ENCODE measurements around the gene CD163L1.

DNA sequence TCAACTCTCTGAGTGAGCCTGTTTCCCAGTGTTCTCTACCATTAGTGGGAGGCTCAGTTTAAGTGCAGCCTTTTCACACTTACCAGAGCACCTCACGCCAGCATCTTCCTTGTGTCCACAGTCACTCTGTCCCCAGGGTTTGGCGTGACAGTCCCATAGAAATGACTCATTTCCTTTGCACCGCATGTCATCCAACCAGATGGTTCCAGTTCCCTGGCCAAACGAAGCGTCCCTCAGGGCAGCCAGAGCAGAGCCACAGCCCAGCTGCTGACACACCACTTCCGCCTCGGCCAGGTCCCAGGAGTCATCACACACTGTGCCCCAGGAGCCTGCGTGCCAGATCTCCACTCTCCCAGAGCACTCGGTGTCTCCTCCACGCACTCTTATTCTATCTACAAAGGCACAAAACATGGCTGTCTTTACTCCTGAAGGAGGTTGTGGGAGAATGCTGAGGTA is 74.7 kb downstream of the CD163L1 start:
- TF ChIP-seq THRAP3 (IDR thresholded peaks at IDR 0.05; ENCODE audit: borderline replicate concordance) (no peak), STAT5A (IDR thresholded peaks at IDR 0.05; ENCODE audit: borderline replicate concordance, low read length) (no peak), ELF4 (CRISPR knock-in tag; IDR thresholded peaks at IDR 0.05) (no peak), E2F8 (IDR thresholded peaks at IDR 0.05; ENCODE audit: low read depth, partially characterized antibody) (no peak), SMARCA4 (IDR thresholded peaks at IDR 0.05) (no peak)
- TF ChIP-seq, protein P1, sequence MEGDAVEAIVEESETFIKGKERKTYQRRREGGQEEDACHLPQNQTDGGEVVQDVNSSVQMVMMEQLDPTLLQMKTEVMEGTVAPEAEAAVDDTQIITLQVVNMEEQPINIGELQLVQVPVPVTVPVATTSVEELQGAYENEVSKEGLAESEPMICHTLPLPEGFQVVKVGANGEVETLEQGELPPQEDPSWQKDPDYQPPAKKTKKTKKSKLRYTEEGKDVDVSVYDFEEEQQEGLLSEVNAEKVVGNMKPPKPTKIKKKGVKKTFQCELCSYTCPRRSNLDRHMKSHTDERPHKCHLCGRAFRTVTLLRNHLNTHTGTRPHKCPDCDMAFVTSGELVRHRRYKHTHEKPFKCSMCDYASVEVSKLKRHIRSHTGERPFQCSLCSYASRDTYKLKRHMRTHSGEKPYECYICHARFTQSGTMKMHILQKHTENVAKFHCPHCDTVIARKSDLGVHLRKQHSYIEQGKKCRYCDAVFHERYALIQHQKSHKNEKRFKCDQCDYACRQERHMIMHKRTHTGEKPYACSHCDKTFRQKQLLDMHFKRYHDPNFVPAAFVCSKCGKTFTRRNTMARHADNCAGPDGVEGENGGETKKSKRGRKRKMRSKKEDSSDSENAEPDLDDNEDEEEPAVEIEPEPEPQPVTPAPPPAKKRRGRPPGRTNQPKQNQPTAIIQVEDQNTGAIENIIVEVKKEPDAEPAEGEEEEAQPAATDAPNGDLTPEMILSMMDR (IDR thresholded peaks at IDR 0.05 in 2 of 3, conservative IDR thresholded peaks at IDR 0.05 in 1 of 3; ENCODE audit: insufficient read depth in 2 of 3, low read depth in 1 of 3, low read length in 3 of 3) = no peak

Measured in K562 (cell line).